ENCODE measurements around the gene CDH4.

The CDH4 gene

DNA sequence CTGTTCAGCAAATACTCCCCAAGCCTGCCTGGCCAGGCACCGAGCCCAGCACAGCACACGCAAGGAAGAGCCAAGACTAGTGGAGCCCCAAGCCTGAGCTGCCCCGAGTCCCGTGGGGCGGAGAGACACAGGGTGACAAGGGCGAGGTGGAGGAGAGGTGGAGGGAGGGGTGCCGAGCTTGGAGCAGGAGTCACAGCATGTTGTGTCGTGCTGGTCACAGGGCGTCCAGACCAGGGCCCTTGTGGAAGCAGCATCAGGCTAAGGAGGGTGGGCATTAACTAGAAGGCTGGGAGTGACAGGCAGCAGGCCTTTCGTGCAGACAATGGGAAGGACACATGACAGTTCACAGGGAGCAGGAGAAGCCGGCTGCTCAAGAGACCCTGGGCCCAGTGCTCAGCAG lies 422.1 kb downstream of the CDH4 start:
- Histone ChIP-seq H3K27me3 (ENCODE audit: control insufficient read depth in 2 of 2, insufficient read depth in 2 of 2, low read length in 2 of 2) (no peaks in the 10 kb centered on the region), H3K4me1 (ENCODE audit: control insufficient read depth in 2 of 2, insufficient read depth in 2 of 2, low read length in 2 of 2) (no peaks in the 10 kb centered on the region), H3K36me3 (ENCODE audit: control insufficient read depth in 2 of 2, insufficient read depth in 2 of 2, low read length in 2 of 2) (no peaks in the 10 kb centered on the region), H3K9me3 (ENCODE audit: control insufficient read depth in 2 of 2, low read length in 2 of 2) (no peaks in the 10 kb centered on the region), H3K9ac (ENCODE audit: low read depth in 1 of 2, low read length in 2 of 2) (no peak overlapping the region), H3K27ac (ENCODE audit: low read depth in 2 of 2, low read length in 2 of 2) (no peak overlapping the region), H3K4me3 (ENCODE audit: low read length in 2 of 2) (no peak overlapping the region)

DNA sequence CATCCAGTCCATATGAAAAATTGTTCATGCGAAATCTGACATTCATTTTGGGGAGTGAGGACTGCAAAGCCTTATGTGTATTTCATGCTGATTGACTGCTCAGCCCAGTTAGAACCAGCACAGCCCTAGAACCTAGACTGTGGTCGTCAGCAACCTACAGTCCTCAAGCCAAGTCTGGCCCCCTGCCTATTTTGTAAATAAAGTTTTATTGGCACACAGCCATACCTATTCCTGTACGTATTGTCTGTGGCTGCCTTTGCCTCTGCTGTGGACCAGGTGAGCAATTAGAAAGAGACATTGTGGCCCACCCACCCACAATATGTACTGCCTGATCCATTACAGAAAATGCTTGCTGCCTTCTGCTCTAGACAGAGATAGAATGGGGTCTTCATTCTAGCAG lies 422.6 kb downstream of the CDH4 start:
- H3K27me3 ChIP-seq (ENCODE audit: control insufficient read depth in 2 of 2, insufficient read depth in 2 of 2, low read length in 2 of 2): no peaks in the 10 kb centered on the region
- no peaks in the 10 kb centered on the region for H3K9me3 ChIP-seq (ENCODE audit: control insufficient read depth in 2 of 2, low read length in 2 of 2)
- H3K4me3 ChIP-seq (ENCODE audit: low read length in 2 of 2): no peak overlapping the region
- H3K9ac ChIP-seq (ENCODE audit: low read depth in 1 of 2, low read length in 2 of 2): no peak overlapping the region
- H3K36me3 ChIP-seq (ENCODE audit: control insufficient read depth in 2 of 2, insufficient read depth in 2 of 2, low read length in 2 of 2): no peaks in the 10 kb centered on the region
- H3K4me1 ChIP-seq (ENCODE audit: control insufficient read depth in 2 of 2, insufficient read depth in 2 of 2, low read length in 2 of 2): no peaks in the 10 kb centered on the region
- H3K27ac ChIP-seq (ENCODE audit: low read depth in 2 of 2, low read length in 2 of 2): no peak overlapping the region

DNA sequence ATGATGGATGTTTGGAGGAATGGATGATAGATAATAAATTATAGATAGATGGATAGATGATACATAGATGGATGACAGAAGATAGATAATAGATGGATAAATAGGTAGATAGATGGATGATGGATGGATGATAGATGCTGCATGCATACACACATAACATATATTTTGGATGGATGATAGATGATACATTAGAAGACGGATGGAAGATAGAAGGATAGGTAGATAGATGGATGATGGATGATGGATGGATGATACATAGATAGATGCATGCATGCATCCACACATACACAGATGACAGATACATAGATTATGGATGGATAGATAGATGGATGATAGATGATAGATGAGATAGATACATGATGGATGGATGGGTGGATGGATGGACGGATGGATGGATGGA lies 425.9 kb downstream of the CDH4 start:
- Histone ChIP-seq H3K9ac (ENCODE audit: low read depth in 1 of 2, low read length in 2 of 2) (no peak overlapping the region), H3K27me3 (ENCODE audit: control insufficient read depth in 2 of 2, insufficient read depth in 2 of 2, low read length in 2 of 2) (no peaks in the 10 kb centered on the region), H3K4me1 (ENCODE audit: control insufficient read depth in 2 of 2, insufficient read depth in 2 of 2, low read length in 2 of 2) (no peaks in the 10 kb centered on the region), H3K9me3 (ENCODE audit: control insufficient read depth in 2 of 2, low read length in 2 of 2) (no peaks in the 10 kb centered on the region), H3K36me3 (ENCODE audit: control insufficient read depth in 2 of 2, insufficient read depth in 2 of 2, low read length in 2 of 2) (no peaks in the 10 kb centered on the region), H3K4me3 (ENCODE audit: low read length in 2 of 2) (no peak overlapping the region), H3K27ac (ENCODE audit: low read depth in 2 of 2, low read length in 2 of 2) (no peak overlapping the region)

DNA sequence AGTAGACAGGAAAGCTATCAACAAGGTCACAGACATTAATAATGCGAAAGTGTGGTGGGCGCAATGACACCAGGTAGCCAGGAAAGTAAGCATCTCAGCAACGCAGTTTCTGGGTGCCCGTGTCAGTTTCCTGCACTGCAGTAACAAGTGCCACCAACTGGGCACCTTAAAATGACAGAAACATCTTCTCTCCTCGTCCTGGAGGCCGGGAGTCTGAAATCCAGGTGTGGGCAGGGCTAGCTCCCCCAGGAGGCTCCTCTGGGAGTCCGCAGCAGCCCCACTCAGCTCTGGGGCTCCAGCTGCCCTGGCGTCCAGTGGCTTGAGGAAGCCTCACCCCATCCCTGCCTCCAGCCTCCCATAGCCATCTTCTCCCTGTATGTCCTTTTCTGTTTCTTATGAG lies 426.4 kb downstream of the CDH4 start:
- Histone ChIP-seq H3K4me1 (ENCODE audit: control insufficient read depth in 2 of 2, insufficient read depth in 2 of 2, low read length in 2 of 2) (no peaks in the 10 kb centered on the region), H3K9me3 (ENCODE audit: control insufficient read depth in 2 of 2, low read length in 2 of 2) (no peaks in the 10 kb centered on the region), H3K4me3 (ENCODE audit: low read length in 2 of 2) (no peak overlapping the region), H3K27ac (ENCODE audit: low read depth in 2 of 2, low read length in 2 of 2) (no peak overlapping the region), H3K27me3 (ENCODE audit: control insufficient read depth in 2 of 2, insufficient read depth in 2 of 2, low read length in 2 of 2) (no peaks in the 10 kb centered on the region), H3K36me3 (ENCODE audit: control insufficient read depth in 2 of 2, insufficient read depth in 2 of 2, low read length in 2 of 2) (no peaks in the 10 kb centered on the region), H3K9ac (ENCODE audit: low read depth in 1 of 2, low read length in 2 of 2) (no peak overlapping the region)

DNA sequence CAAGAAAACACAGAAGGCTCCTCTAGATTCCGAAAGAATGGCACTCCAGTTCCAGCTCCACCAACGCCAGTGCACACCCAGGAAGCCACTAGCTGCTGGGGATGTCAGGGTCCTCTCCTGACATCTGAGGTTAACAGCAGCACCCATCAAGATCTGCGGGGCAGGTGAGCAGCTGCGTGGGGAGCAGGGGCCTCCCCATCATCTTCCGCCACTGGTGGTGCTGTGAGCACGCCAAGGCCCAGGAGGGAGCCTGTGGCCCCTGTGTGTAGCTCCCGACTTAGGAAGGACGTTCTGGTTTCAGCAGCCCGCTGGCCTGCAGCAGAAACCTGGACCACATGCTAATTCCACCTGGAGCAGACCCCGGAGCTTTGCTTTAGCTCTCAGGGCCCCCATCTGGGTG lies 427.4 kb downstream of the CDH4 start:
- Histone ChIP-seq H3K27ac (ENCODE audit: low read depth in 2 of 2, low read length in 2 of 2) (no peak overlapping the region), H3K36me3 (ENCODE audit: control insufficient read depth in 2 of 2, insufficient read depth in 2 of 2, low read length in 2 of 2) (no peaks in the 10 kb centered on the region), H3K4me3 (ENCODE audit: low read length in 2 of 2) (no peak overlapping the region), H3K4me1 (ENCODE audit: control insufficient read depth in 2 of 2, insufficient read depth in 2 of 2, low read length in 2 of 2) (no peaks in the 10 kb centered on the region), H3K9me3 (ENCODE audit: control insufficient read depth in 2 of 2, low read length in 2 of 2) (no peaks in the 10 kb centered on the region), H3K27me3 (ENCODE audit: control insufficient read depth in 2 of 2, insufficient read depth in 2 of 2, low read length in 2 of 2) (no peaks in the 10 kb centered on the region), H3K9ac (ENCODE audit: low read depth in 1 of 2, low read length in 2 of 2) (no peak overlapping the region)

DNA sequence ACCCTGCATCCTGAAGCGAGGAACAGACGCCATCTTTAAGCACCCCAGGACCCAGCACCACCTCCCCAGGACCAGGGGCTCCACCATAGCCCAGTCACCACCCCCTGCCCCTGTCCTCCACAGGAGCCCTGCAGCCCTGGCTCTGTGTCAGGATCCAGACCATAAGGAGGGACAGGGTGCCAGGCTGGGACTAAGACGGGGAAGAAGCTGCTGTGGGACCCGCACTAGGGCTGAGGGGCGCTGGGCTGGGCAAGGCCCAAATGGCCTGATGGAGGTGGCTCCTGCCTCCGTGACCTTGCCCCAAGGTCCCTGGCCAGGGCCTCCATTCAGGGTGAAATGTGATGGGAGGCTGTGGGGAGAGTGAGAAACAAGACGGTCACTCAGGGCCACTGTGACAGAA lies 428.0 kb downstream of the CDH4 start:
- Histone ChIP-seq H3K9me3 (ENCODE audit: control insufficient read depth in 2 of 2, low read length in 2 of 2) (no peaks in the 10 kb centered on the region), H3K9ac (ENCODE audit: low read depth in 1 of 2, low read length in 2 of 2) (no peak overlapping the region), H3K36me3 (ENCODE audit: control insufficient read depth in 2 of 2, insufficient read depth in 2 of 2, low read length in 2 of 2) (no peaks in the 10 kb centered on the region), H3K27me3 (ENCODE audit: control insufficient read depth in 2 of 2, insufficient read depth in 2 of 2, low read length in 2 of 2) (no peaks in the 10 kb centered on the region), H3K27ac (ENCODE audit: low read depth in 2 of 2, low read length in 2 of 2) (no peak overlapping the region), H3K4me3 (ENCODE audit: low read length in 2 of 2) (no peak overlapping the region), H3K4me1 (ENCODE audit: control insufficient read depth in 2 of 2, insufficient read depth in 2 of 2, low read length in 2 of 2) (no peaks in the 10 kb centered on the region)

DNA sequence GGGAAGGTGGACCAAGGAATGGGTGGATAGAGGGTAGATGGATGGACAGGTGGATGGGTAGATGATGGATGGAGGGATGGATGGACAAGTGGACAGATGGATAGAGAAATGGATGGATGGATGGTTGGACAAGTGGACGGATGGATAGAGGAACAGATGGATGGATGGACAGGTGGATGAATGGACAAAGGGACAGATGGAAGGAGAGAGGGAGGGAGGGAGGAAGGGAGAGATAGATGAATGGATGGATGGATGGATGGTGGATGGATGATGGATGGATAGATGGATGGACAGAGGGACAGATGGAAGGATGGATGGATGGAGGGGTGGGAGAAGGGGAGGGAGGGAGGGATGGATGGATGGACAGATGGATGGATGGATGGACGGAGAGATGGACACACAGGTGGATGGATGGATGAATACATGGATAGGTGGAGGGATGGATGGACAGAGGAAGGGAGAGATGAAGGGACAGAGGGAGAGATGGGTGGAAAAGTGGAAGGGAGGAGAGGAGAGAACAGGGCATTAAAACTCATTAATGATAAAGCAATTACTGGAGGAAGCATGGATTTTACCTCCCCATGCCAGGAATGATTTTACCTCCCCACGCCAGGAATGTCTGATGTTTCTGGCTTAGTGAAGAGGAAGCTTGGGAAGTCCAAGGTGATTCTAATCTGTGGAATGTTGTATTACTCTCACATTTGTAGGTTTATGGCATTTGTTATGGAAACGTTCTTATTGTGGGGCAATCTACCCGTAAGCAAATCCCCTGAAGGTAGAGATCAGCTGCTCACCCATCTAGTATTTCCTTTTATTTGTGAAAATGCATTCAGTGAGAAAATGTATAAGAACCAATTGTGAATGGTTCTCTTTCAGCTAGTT lies 430.3 kb downstream of the CDH4 start:
- H3K9ac ChIP-seq (ENCODE audit: low read depth in 1 of 2, low read length in 2 of 2): no peak overlapping the region
- H3K4me1 ChIP-seq (ENCODE audit: control insufficient read depth in 2 of 2, insufficient read depth in 2 of 2, low read length in 2 of 2): no peaks in the 10 kb centered on the region
- H3K27ac ChIP-seq (ENCODE audit: low read depth in 2 of 2, low read length in 2 of 2): no peak overlapping the region
- H3K36me3 ChIP-seq (ENCODE audit: control insufficient read depth in 2 of 2, insufficient read depth in 2 of 2, low read length in 2 of 2): no peaks in the 10 kb centered on the region
- H3K9me3 ChIP-seq (ENCODE audit: control insufficient read depth in 2 of 2, low read length in 2 of 2): no peaks in the 10 kb centered on the region
- H3K27me3 ChIP-seq (ENCODE audit: control insufficient read depth in 2 of 2, insufficient read depth in 2 of 2, low read length in 2 of 2): no peaks in the 10 kb centered on the region
- H3K4me3 ChIP-seq (ENCODE audit: low read length in 2 of 2): no peak overlapping the region

DNA sequence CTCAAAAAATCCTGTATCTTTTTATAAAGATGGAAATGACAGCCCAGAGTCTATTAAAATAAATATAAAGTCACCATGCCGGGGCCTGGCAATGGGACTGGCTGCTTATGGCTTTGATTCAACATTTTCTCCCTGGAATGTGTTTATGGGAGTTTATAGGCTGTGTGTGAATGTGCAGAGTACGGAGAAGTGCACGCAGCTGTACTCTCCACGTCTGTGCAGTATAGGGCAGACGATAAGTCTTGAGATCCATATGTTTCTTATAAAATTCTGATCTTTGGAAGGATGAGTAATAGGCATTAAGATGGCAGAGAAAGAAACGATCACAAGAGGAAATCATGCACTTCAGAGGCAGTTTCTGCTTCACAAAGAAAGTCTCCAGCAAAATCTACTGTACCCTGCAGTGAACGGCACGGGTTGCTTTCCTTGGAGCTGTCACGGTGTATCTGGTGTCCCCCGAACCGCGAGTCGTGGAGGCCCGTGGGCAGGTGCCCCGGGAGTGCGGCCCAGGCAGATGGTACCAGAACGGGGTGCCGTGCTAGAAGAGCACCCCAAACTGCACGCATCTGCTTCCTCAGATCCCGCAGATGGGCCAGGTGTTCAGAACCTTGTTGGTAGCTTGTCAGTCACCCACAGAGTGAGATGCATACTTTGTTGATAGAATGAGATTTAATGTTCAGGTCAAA lies 431.1 kb downstream of the CDH4 start:
- Histone ChIP-seq H3K9me3 (ENCODE audit: control insufficient read depth in 2 of 2, low read length in 2 of 2) (no peaks in the 10 kb centered on the region), H3K27ac (ENCODE audit: low read depth in 2 of 2, low read length in 2 of 2) (no peak overlapping the region), H3K27me3 (ENCODE audit: control insufficient read depth in 2 of 2, insufficient read depth in 2 of 2, low read length in 2 of 2) (no peaks in the 10 kb centered on the region)

DNA sequence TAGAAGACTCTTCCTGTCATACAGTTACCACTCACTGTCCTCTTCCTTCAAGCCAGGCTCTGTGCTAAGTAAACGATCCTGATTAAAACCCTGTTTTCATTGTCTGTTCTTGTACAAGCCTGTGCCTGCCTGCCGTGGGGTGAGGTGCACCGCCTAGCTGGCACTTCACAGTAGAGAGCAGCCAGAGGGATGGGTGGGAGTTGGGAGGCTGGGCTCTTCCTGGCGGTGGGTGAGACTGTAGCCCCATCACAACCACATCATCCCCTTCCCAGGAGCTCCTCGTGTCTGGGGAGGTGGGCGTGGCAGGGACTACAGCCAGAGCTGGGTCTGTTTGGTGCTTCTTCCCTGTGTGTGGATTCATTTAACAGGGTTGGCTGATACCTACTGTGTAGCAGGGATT lies 431.7 kb downstream of the CDH4 start:
- Histone ChIP-seq H3K27me3 (ENCODE audit: control insufficient read depth in 2 of 2, insufficient read depth in 2 of 2, low read length in 2 of 2) (no peaks in the 10 kb centered on the region), H3K27ac (ENCODE audit: low read depth in 2 of 2, low read length in 2 of 2) (no peak overlapping the region), H3K9me3 (ENCODE audit: control insufficient read depth in 2 of 2, low read length in 2 of 2) (no peaks in the 10 kb centered on the region), H3K9ac (ENCODE audit: low read depth in 1 of 2, low read length in 2 of 2) (no peak overlapping the region), H3K4me1 (ENCODE audit: control insufficient read depth in 2 of 2, insufficient read depth in 2 of 2, low read length in 2 of 2) (no peaks in the 10 kb centered on the region), H3K36me3 (ENCODE audit: control insufficient read depth in 2 of 2, insufficient read depth in 2 of 2, low read length in 2 of 2) (no peaks in the 10 kb centered on the region), H3K4me3 (ENCODE audit: low read length in 2 of 2) (no peak overlapping the region)

More for the DNA sequence above, 431.1 kb downstream of the CDH4 start:
- Histone ChIP-seq H3K36me3 (ENCODE audit: control insufficient read depth in 2 of 2, insufficient read depth in 2 of 2, low read length in 2 of 2) (no peaks in the 10 kb centered on the region), H3K9ac (ENCODE audit: low read depth in 1 of 2, low read length in 2 of 2) (no peak overlapping the region), H3K4me1 (ENCODE audit: control insufficient read depth in 2 of 2, insufficient read depth in 2 of 2, low read length in 2 of 2) (no peaks in the 10 kb centered on the region), H3K4me3 (ENCODE audit: low read length in 2 of 2) (no peak overlapping the region)

DNA sequence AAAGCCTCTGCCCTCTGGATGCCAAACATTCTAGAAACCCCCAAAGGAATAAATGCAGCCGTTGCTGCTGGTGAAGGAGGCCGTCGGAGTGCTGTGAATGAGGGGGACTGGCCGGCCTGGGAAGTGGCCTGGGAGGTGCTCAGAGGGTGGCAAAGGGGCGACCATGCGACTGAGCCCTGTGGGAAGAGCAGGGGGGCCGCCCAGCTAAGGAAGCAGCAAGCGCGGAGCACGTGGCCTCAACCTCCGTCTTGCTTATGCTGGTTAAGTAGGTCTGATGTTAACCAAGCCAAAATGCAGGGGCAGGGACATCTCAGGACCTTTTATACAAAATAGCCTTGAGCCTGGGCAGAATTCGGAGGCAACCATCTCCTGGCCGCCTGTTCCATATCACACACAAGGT lies 432.1 kb downstream of the CDH4 start:
- no peaks in the 10 kb centered on the region for H3K4me1 ChIP-seq (ENCODE audit: control insufficient read depth in 2 of 2, insufficient read depth in 2 of 2, low read length in 2 of 2)
- H3K36me3 ChIP-seq (ENCODE audit: control insufficient read depth in 2 of 2, insufficient read depth in 2 of 2, low read length in 2 of 2): no peaks in the 10 kb centered on the region
- H3K27me3 ChIP-seq (ENCODE audit: control insufficient read depth in 2 of 2, insufficient read depth in 2 of 2, low read length in 2 of 2): no peaks in the 10 kb centered on the region
- no peak overlapping the region for H3K4me3 ChIP-seq (ENCODE audit: low read length in 2 of 2)
- H3K9ac ChIP-seq (ENCODE audit: low read depth in 1 of 2, low read length in 2 of 2): no peak overlapping the region
- H3K9me3 ChIP-seq (ENCODE audit: control insufficient read depth in 2 of 2, low read length in 2 of 2): no peaks in the 10 kb centered on the region
- H3K27ac ChIP-seq (ENCODE audit: low read depth in 2 of 2, low read length in 2 of 2): no peak overlapping the region

Measured in mucosa of rectum (tissue), 2 donors.